Liver (tissue), 3 donors: ENCODE results near the gene NR5A2.

Experiments
- CTCF ChIP-seq: fragments of 150-350 bp; IDR thresholded peaks from 2 replicates; pipeline ENCODE4 v1.5.1; 2017; ENCODE audit warnings: improper control_type of control experiment, low read depth, low read length; ENCODE audit not compliant: missing input control
- TAF1 ChIP-seq: conservative IDR thresholded peaks from 2 replicates; pipeline ENCODE4 v1.6.1; 2016; ENCODE audit warnings: antibody characterized with exemption, mild to moderate bottlenecking
- donor health status: healthy.
- donor health status: healthy.

- no peak for TF ChIP-seq CTCF
- TF ChIP-seq TAF1: no peak
Measured at GRCh38 chr1:200038981-200039848, 11.7 kb downstream of the NR5A2 start.
